Neural progenitor cell (in vitro differentiated cells): Measurements from ENCODE around the gene MRI1.

Experiments
- CTCF ChIP-seq: fragments of 200-600 bp; sonication (generic); IDR thresholded peaks from 2 replicates; pipeline ENCODE4 v1.5.1; 2017; ENCODE audit warnings: antibody characterized with exemption, mild to moderate bottlenecking
- EZH2 ChIP-seq: fragments of 200-600 bp; sonication (generic); IDR thresholded peaks from 2 replicates; pipeline ENCODE4 v1.6.1; 2017; ENCODE audit warnings: antibody characterized with exemption, mild to moderate bottlenecking, moderate library complexity
- EZH2phosphoT487 ChIP-seq: fragments of 200-600 bp; sonication (generic); IDR thresholded peaks from 2 replicates; pipeline ENCODE4 v1.6.1; 2017; ENCODE audit warnings: antibody characterized with exemption

DNA sequence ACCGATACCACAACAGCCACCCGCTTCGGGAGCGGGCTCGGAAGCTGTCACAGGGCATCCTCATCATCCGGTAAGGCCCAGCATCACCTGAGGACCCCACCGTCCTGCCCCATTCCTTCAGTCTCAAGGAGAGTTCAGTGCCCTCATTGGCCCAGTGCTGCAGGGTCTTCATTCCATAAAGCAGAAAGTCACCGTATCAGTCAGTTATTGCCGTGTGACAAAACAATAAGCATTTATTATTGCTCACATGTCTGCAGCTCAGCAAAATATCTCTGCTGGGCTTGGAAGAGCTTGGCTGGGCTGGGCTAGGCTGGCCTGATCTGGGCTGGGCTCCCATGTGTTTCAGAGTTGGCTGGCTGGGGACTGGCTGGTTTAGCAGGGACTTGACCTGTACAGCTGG lies 8.1 kb upstream of the MRI1 start:
- TF ChIP-seq CTCF (no peak), EZH2phosphoT487 (no peak), EZH2 (no peak)
